Ovary (tissue), 3 donors: ENCODE measurements around the gene PMPCA.

Experiments
- POLR2A ChIP-seq: fragments of 450-650 bp; IDR thresholded peaks from one replicate; pipeline ENCODE4 v1.6.1; 2017; ENCODE audit warnings: antibody characterized with exemption, mild to moderate bottlenecking, moderate library complexity
- TF ChIP-seq, protein P1 (sequence below), 3 donors: fragments of 450-650 bp in 2 of 3; fragments of 200-600 bp in 1 of 3; IDR thresholded peaks; one replicate each; pipeline versions ENCODE4 v1.5.1 to v1.8.0; 2016 to 2022; ENCODE audit warnings: antibody characterized with exemption in 3 of 3, mild to moderate bottlenecking in 1 of 3
- donor health status: DM: no; HTN: no; CAD: no.

DNA sequence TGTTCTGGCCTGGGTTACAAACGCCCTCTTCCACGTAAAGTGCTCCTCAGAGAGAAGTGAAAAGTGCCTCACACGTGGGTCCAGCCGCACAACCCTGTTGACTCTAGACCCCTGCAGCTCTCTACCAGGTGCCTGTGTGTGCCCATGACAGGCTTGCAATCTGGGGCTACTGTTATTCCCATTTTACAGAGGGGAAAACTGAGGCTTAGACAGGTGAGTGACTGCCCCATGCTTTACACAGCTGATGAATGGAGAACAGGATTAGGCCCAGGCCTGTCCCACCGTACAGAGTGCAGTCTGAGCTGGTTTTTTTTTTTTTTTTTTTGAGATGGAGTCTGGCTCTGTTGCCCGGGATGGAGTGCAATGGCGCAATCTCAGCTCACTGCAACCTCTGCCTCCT, 35.3 kb downstream of the PMPCA start:
- TF ChIP-seq, protein P1, sequence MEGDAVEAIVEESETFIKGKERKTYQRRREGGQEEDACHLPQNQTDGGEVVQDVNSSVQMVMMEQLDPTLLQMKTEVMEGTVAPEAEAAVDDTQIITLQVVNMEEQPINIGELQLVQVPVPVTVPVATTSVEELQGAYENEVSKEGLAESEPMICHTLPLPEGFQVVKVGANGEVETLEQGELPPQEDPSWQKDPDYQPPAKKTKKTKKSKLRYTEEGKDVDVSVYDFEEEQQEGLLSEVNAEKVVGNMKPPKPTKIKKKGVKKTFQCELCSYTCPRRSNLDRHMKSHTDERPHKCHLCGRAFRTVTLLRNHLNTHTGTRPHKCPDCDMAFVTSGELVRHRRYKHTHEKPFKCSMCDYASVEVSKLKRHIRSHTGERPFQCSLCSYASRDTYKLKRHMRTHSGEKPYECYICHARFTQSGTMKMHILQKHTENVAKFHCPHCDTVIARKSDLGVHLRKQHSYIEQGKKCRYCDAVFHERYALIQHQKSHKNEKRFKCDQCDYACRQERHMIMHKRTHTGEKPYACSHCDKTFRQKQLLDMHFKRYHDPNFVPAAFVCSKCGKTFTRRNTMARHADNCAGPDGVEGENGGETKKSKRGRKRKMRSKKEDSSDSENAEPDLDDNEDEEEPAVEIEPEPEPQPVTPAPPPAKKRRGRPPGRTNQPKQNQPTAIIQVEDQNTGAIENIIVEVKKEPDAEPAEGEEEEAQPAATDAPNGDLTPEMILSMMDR (IDR thresholded peaks at IDR 0.05), result no peak
- no peak for TF ChIP-seq POLR2A
